Measurements from ENCODE around the gene ENOSF1. TPM values are rescaled to one million over a fixed set of nuclear protein-coding genes. Genes with fewer than 3 reads are reported as not detected.

The ENOSF1 gene
- total RNA-seq (2016; rRNA removed; fragmentation: Illumina TruSeq; extraction: Trizol) (21.1 and 37.6 TPM in 2 replicates), polyA plus RNA-seq (2011; rRNA removed) (38.2 and 40.1 TPM in 2 replicates), polyA minus RNA-seq (2011; rRNA and poly(A)+ RNA removed; ENCODE audit: low replicate concordance) (73.7 and 121 TPM in 2 replicates), Bru-seq, nascent RNA (percentile 86 among the genes with signal in this experiment), BruChase-seq, experiment 1, labeled RNA remaining after a 6-hour chase (percentile 77 among the genes with signal in this experiment), BruChase-seq, experiment 2, labeled RNA remaining after a 2-hour chase (percentile 88 among the genes with signal in this experiment)
- total RNA-seq (2016; cell fraction: cytosol; rRNA removed; fragmentation: Illumina TruSeq; extraction: Trizol; ENCODE audit: low read depth) = 8.2 and 9.8 TPM in 2 replicates
- 25.4 and 34.5 TPM in 2 replicates for total RNA-seq (2016; cell fraction: insoluble cytoplasmic fraction; rRNA removed; fragmentation: Illumina TruSeq; extraction: Trizol)
- total RNA-seq (2016; cell fraction: membrane; rRNA removed; fragmentation: Illumina TruSeq; extraction: Trizol) = 8.9 and 9.6 TPM in 2 replicates
- total RNA-seq (2016; cell fraction: nucleus; rRNA removed; fragmentation: Illumina TruSeq; extraction: Trizol) = 59.4 and 77.1 TPM in 2 replicates
- polyA plus RNA-seq (2011; cell fraction: cytosol; rRNA removed) = 10.1 and 10.8 TPM in 2 replicates
- 182 and 188 TPM in 2 replicates for polyA plus RNA-seq (2011; cell fraction: nucleus; rRNA removed)
- polyA plus RNA-seq (2012) = 22.6 and 32.9 TPM in 2 replicates
- polyA plus RNA-seq (2016; cell fraction: cytosol; fragmentation: Illumina TruSeq; extraction: Trizol; ENCODE audit: low read depth) = 2.2 and 3.1 TPM in 2 replicates
- 23.8 and 27.2 TPM in 2 replicates for polyA plus RNA-seq (2016; cell fraction: insoluble cytoplasmic fraction; fragmentation: Illumina TruSeq; extraction: Trizol; ENCODE audit: low read depth)
- 6.1 and 7.0 TPM in 2 replicates for polyA plus RNA-seq (2016; cell fraction: membrane; fragmentation: Illumina TruSeq; extraction: Trizol; ENCODE audit: low read depth)
- polyA plus RNA-seq (2016; cell fraction: nucleus; fragmentation: Illumina TruSeq; extraction: Trizol; ENCODE audit: insufficient read depth, low read depth) = 131 and 139 TPM in 2 replicates
- polyA minus RNA-seq (2011; cell fraction: cytosol; rRNA and poly(A)+ RNA removed) = 8.3 and 11.0 TPM in 2 replicates
- 137 and 147 TPM in 2 replicates for polyA minus RNA-seq (2011; cell fraction: nucleus; rRNA and poly(A)+ RNA removed)
- long read RNA-seq, experiment 1, transcript ENOSF1-201 (16 exons, 1,867 nt) = major isoform, 5 of 18 reads
- long read RNA-seq, experiment 1, partial matches to known transcripts = 3 of 18 reads
- long read RNA-seq, experiment 1, other reads (novel, unspliced or antisense) = 9 of 18 reads
- long read RNA-seq, experiment 2, partial matches to known transcripts = 1 of 6 reads
- long read RNA-seq, experiment 2, other reads (novel, unspliced or antisense) = 5 of 6 reads

- Histone ChIP-seq H3K9ac (ENCODE audit: insufficient read depth, low read depth, low read length) (peak within 1 kb of the TSS; percentile 82), H3K27me3 (ENCODE audit: control insufficient read depth in 1 of 2, insufficient read depth in 2 of 2, low read length in 2 of 2) (no peaks in the 10 kb centered on the region), H3K36me3 (replicated peaks in 1 of 2; ENCODE audit: control insufficient read depth in 1 of 2, insufficient read depth in 2 of 2, low read length in 2 of 2) (peaks cover 0 to 10% of the 10 kb centered on the region in 2 experiments; a peak in 4 of 5 replicates), H3K79me2 (ENCODE audit: insufficient read depth, low read length) (peaks cover 33% of the 10 kb centered on the region), H2AFZ (ENCODE audit: low read length) (no peak within 1 kb of the TSS), H3K4me2 (ENCODE audit: low read depth, low read length) (peak within 1 kb of the TSS; percentile 96), H3K4me3 (replicated peaks in 1 of 3; ENCODE audit: insufficient read depth in 1 of 3, low read depth in 2 of 3, low read length in 3 of 3) (peak within 1 kb of the TSS; percentile 65 to 79 (median 72)), H3K9me3 (ENCODE audit: low read length) (no peaks in the 10 kb centered on the region), H4K20me1 (ENCODE audit: insufficient read depth, low read length) (no peaks in the 10 kb centered on the region), H3K27ac (ENCODE audit: extremely low read length, insufficient read depth, low read length) (peak within 1 kb of the TSS; percentile 70), H3K4me1 (ENCODE audit: insufficient read depth, low read length) (peaks cover 35% of the 10 kb centered on the region)
- no peak for FAIRE-seq
- intact Hi-C loops (cut with micrococcal nuclease; ENCODE audit: unreplicated experiment) = no loop called here
- ChIA-PET CTCF (ENCODE audit: low intra/inter-chr PET ratio, low total read pairs) (interaction anchor here (0.7 to 1.6 kb wide), 6 partner anchors 18 to 127 kb away, joined by 3 to 6 read pairs (median 3); no protein-coding TSS in a partner anchor), POLR2A (interaction anchor here (0.6 to 2.1 kb wide), 10 partner anchors 10 to 127 kb away, joined by 3 to 33 read pairs (median 4); partner anchors contain the start of gene TYMS)
- ATAC-seq = peak; percentile 96
- DNase-seq (ENCODE audit: low spot score) = peak; percentile 76
- BruUV-seq (replicated peaks) = no TSS peak
- in situ Hi-C loops (cut with HindIII; ENCODE audit: extremely low pct_ligation_motif_present, low pct_unique_long_range_greater_than_20kb) = no loop called here
- WGBS (ENCODE audit: low lambda C conversion rate) = 9% methylated on average over 11 of the region's 91 CpGs
- TF ChIP-seq SIX4 (CRISPR knock-in tag; IDR thresholded peaks at IDR 0.05) (no peak), ZNF777 (CRISPR knock-in tag; IDR thresholded peaks at IDR 0.05) (peak; percentile 47; the same call in 1 of the 2 replicates), MYNN (CRISPR knock-in tag; IDR thresholded peaks at IDR 0.05; ENCODE audit: low read depth) (no peak), ZSCAN29 (CRISPR knock-in tag; conservative IDR thresholded peaks at IDR 0.05) (peak; percentile 42; the same call in 1 of the 2 replicates), ATF2 (CRISPR knock-in tag; IDR thresholded peaks at IDR 0.05) (no peak), ZBTB1 (CRISPR knock-in tag; IDR thresholded peaks at IDR 0.05; ENCODE audit: borderline replicate concordance) (no peak), MLLT10 (CRISPR knock-in tag; IDR thresholded peaks at IDR 0.05) (no peak), GRHL1 (CRISPR knock-in tag; conservative IDR thresholded peaks at IDR 0.05) (no peak), ZNF138 (CRISPR knock-in tag; IDR thresholded peaks at IDR 0.05; ENCODE audit: low read depth) (0 out of 2 replicates have a peak, but pooled peaks have one; percentile 60), EED (CRISPR knock-in tag; IDR thresholded peaks at IDR 0.05) (no peak), ZSCAN22 (CRISPR knock-in tag; IDR thresholded peaks at IDR 0.05) (peak; percentile 44; the same call in 1 of the 2 replicates)
These were observed at the start of gene ENOSF1 for GRCh38 chr18:712401-713134. TSS of gene ENOSF1 (minus strand) at chr18:712630. CDS start at chr18:712587, 43 bp downstream.

Data from HepG2 (cell line).